Keratinocyte (primary cell): ENCODE measurements around the gene KCNMA1.

Source experiments
- EZH2 ChIP-seq: IDR thresholded peaks from one replicate; pipeline ENCODE4 v1.6.1; 2012; ENCODE audit warnings: inconsistent platforms, mild to moderate bottlenecking, low read length, moderate library complexity
- TF ChIP-seq, protein P1 (sequence below), 3 experiments: IDR thresholded peaks in 1 of 3; conservative IDR thresholded peaks in 1 of 3; optimal IDR thresholded peaks in 1 of 3; 2 replicates in 2 of 3; 3 replicates in 1 of 3; pipeline versions ENCODE3 to v1.5.1; 2011; ENCODE audit warnings: low read length in 3 of 3, mild to moderate bottlenecking in 3 of 3, moderate library complexity in 2 of 3, control low read depth in 1 of 3, inconsistent platforms in 1 of 3; ENCODE audit not compliant: insufficient read depth in 2 of 3; ENCODE audit errors: extremely low read depth in 1 of 3

DNA sequence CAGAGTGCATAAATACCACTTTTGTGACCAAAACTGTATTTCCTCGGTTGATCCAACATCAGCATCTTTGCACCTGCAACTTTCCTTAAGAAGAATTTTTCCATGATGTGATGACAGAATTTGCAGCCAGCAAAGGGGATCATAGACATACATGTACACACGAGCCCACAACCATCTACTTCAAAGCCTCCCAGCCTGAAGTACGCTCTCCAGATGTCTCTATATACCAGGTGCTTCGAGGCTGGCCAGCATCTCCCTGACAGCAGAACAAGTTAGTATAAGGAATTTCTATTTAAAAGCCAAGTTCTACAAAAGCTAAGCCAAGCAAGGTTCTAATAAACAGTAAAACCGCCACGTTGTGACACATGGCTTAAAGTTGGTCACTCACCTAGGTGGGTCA is 328.5 kb downstream of the KCNMA1 start:
- TF ChIP-seq, protein P1, sequence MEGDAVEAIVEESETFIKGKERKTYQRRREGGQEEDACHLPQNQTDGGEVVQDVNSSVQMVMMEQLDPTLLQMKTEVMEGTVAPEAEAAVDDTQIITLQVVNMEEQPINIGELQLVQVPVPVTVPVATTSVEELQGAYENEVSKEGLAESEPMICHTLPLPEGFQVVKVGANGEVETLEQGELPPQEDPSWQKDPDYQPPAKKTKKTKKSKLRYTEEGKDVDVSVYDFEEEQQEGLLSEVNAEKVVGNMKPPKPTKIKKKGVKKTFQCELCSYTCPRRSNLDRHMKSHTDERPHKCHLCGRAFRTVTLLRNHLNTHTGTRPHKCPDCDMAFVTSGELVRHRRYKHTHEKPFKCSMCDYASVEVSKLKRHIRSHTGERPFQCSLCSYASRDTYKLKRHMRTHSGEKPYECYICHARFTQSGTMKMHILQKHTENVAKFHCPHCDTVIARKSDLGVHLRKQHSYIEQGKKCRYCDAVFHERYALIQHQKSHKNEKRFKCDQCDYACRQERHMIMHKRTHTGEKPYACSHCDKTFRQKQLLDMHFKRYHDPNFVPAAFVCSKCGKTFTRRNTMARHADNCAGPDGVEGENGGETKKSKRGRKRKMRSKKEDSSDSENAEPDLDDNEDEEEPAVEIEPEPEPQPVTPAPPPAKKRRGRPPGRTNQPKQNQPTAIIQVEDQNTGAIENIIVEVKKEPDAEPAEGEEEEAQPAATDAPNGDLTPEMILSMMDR (optimal IDR thresholded peaks at IDR 0.05 in 1 of 3, IDR thresholded peaks at IDR 0.05 in 1 of 3, conservative IDR thresholded peaks at IDR 0.05 in 1 of 3; ENCODE audit: extremely low read depth in 1 of 3, insufficient read depth in 2 of 3, low read length in 3 of 3) = no peak
- no peak for TF ChIP-seq EZH2
